ELR (cell line): ENCODE results near the gene CSGALNACT2.
"Not testable (repeated sequence)": the region's sequence is repeated elsewhere in the genome, so short reads cannot be mapped to it uniquely, and the experiment has no call there.

Experiments used
- DNase-seq: peaks from one replicate; pipeline ENCODE4 v3.0.0-alpha.2; 2015; ENCODE audit warnings: low read depth

Gene CSGALNACT2

DNA sequence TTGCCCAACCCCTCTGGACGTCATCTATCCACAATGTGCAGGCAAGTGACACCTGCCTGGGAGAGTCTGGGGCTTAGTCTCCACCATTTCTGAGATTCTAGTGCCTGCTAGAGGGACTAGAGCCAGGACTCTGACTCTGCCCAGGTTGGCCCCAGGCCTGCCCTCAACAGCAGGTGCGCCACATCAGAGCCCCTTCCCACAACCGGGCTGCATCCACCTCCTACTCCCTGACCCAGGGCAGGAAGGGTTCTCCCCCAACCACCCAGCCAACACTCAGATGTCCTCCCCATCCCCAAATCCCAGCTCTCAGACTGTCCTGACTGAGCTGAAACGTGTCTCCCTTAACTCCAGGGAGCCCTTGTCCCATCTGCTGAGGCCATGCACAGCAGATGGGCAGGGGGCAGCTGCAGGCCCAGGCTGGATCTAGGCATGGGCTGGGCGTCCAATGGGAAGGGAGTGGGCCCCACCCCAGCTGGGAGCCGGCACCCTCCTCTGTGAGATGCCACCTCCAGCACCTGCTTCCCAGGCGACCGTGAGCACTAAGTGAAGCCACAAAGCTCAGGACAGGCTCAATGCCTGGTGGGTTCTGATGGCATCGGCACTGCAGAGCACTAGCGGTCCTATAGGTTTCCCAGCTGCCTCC is 79.4 kb downstream of the CSGALNACT2 start:
- DNase-seq = no peak

DNA sequence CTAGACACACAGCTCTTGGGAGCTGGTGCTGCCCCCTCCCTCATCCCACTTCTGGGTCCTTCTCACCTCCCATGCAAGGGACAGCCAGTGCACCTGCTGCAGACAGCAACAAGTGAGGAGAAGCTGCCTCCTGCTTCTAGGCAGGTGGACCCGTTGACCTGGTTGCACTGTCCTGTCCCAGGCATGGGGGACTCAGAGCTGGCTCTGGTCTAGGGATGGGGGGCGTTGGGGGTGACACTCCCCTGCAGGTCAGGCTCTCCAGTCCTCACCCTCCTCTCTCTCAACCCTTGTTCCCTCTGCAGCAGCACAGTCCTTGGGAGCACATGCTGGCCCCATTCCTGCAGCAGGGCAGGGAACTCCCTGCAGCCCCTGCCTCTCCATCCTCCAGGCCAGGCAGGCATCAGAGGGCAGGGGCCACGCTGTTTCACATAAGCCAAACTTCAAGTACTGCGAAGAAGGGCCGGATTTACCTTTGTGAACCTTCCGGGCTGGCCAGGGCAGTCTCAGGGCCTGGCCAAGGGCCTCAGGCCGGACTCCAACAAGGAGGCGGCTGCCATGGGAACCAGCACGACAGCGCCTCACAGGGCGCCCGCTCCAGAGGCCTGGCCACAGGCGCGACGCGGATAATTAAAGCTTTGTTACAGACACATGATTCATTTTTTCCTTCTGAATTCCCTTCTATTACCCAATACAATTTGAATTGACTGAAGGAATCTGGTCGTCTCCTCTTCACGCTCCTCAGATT is 80.1 kb downstream of the CSGALNACT2 start:
- DNase-seq = no peak

DNA sequence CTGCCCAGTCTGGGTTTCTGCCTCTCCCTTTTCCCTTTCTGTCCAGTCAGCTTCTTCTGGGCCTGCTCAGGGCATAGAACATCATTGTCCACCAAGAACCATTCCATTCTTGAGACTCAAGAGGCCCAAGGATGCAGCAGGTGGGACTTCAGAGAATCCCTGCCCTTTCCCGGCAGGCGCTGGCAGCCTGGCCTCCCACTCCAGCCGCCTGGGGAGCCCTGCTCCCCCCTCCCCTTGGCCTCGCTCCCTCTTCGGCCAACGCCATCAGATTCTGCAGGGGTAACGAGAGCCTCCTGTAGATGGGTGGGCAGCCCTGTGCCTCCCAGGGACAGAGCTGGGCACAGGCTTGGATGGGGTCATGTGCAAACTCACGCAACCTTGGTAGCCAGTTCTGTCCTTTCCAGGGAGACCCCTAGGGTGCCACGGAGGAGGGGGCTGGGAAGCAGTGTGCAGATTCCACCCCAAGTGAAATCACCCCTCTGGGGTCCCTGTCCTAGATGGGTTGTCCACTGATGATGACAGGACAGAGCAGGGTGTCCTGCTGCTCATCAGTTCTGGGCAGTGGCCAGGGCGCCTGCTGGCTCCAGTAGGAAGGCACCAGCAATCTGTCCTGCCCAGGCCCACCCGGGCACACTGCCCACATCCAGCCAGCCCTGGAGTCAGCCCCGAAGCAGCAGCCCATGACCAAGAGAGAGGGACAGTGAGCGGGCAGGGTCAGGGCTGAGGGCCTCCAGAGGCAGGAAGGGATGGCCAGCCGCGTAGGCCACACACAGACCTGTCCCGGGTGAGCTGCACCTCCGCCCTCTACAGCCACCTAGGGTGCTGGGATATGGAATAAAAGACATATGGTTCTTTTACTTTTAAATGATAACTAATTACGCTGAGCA is 80.9 kb downstream of the CSGALNACT2 start:
- DNase-seq = no peak

DNA sequence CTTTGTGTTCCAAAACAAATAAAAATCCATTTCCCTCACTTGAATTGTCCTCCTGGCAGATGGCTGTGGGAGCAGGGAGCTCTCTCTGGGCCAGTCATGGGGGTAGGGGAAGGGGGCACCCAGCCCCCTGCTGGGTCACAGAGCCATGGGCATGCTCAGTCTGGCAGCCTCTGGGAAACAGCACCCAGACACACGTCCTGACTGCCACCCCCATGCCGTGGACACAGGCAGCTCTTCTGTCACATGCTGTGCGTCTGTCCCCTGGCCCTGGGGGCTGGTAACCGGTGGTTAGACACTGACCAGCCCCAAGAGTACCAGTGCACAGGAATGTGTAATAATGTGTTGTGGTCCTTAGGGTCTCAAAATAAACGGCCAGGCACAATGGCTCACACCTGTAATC is 81.6 kb downstream of the CSGALNACT2 start:
- DNase-seq = no peak

DNA sequence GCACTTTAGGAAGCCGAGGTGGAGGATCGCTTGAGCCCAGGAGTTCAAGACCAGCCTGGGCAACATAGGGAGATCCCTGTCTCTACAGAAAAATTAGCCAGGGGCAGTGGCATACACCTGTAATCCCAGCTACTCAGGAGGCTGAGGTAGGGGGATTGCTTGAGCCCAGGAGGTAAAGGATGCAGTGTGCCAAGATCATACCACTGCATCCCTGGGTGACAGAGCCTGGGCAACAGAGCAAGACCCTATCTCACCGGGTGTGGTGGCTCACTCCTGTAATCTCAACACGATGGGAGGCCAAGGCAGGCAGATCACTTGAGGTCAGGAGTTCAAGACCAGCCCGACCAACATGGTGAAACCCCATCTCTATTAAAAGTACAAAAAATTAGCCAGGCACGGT is 82.0 kb downstream of the CSGALNACT2 start:
- not testable (repeated sequence) for DNase-seq

DNA sequence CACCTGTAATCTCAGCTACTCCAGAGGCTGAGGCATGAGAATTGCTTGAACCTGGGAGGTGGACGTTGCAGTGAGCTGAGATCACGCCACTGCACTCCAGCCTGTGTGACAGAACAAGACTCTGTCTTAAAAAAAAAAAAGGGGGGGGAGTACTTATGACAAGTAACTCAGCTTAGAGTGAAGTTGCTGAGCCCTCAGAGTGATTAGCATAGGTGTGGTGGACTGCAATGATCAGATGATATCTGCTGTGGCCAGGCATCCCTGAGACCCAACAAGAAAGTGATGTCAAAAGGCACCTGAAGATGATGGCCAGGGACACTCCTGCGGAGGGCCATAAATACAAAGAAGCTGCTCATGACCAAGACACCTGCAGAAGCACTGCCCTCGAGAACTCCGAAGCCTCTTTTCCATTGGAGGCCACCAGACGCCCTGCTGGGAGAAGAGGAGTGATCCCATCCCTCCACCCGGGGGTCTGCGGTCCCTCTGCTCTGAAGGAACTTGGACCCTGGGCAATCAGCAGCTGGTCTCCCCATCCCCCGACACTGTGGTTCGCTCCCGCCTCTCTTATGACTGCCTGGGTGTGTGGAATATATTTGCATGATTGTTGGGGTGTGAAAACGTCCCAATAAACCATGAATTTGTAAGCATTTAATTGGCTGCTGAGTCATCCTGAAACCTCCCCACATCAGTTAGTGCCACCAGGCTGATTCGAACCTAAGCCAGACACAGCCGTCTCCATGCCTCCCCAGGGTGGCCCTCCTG is 82.6 kb downstream of the CSGALNACT2 start:
- no peak for DNase-seq

DNA sequence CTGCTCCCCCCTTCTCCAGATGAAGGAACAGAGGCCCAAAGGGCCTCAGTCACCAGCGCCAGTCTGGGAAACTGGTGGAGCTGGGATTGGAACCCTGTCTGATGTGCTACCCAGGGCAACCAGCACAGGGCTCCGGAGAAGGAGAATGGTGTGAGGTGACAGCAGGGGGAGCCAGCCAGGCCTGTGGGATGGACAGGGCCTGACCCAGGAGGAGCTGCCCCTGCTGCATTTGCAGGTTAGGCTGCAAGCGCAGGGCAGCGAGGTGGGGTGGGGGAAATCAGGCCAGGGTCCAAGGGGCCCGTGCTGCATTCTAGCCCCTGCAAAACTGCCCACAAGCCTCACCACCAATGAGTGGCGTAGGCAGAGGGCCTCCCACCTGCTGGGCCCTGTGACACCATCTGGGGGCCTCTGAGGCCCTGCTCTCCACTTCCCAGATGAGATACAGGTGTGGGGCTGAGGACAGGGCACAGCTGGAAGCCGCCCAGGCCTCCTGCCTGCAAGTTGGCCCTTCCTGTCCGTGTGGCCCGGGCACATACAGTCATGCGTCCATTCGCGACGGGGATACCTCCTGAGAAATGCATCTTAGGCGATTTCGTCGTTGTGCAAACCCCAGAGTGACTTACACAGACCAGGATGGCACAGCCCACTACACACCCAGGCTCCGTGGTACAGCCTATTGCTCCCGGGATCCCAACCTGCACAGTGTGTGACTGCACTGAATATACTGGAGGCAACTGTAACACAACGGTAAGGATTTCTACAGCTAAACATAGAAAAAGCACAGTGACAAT is 83.4 kb downstream of the CSGALNACT2 start:
- peak; percentile 23 for DNase-seq

DNA sequence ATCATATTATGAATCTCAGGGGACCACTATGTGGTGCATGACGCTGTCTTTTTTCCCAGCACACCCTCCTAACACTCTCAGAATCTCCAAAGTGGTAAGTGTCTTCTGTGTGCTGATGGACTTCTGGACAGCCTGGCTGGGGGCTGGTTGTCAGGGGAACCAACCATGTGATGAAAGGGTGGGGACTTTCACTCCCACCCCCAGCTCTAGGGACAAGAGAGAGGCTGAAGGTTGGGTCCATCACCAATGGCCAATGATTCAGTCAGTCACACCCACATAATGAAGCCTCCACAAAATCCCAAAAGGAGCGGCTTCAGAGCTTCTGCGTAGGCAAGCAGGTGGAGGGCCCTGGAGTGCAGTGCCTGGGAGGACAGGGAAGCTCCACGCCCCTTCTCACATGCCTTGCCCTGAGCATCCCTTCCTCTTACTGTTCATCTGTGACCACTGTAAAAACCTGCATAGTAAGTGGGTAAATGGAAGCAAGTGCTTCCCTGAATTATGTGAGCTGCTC is 84.0 kb downstream of the CSGALNACT2 start:
- no peak for DNase-seq

DNA sequence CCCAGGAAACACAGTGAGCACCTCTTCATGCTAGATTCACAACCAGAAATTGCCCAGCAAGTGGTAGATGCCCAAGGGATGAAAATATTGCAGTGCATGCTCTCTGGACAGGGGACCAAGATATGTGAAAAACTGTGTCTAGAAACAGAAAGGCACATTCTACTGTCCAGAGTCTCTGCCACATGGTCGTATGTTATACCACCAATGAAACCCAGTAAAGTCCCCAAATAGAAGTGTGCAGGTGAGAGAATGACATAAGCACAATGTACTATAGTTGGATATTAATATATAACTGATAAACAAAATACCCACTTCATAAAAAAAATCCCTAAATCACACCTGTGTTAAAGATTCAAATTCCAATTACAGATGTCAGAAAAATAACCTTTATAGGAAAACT is 84.8 kb downstream of the CSGALNACT2 start:
- no peak for DNase-seq

DNA sequence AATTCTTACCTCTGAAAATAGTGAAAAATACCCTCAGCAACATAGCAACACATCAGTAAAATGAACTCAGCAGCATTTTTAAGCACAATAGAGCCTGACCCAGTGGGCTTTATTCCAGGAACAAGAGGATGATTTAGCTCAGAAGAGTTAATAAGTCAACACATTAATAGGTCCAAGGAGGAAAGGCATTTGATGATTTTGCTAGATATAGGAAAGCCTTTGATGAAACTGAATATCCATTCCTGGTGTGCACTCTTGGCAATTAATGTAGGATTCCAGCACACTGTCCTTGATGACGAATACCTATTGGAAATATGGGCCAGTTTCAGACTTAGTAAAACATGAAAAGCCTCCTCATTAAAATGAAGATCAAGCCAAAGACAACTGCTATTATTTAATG is 86.1 kb downstream of the CSGALNACT2 start:
- DNase-seq = no peak

DNA sequence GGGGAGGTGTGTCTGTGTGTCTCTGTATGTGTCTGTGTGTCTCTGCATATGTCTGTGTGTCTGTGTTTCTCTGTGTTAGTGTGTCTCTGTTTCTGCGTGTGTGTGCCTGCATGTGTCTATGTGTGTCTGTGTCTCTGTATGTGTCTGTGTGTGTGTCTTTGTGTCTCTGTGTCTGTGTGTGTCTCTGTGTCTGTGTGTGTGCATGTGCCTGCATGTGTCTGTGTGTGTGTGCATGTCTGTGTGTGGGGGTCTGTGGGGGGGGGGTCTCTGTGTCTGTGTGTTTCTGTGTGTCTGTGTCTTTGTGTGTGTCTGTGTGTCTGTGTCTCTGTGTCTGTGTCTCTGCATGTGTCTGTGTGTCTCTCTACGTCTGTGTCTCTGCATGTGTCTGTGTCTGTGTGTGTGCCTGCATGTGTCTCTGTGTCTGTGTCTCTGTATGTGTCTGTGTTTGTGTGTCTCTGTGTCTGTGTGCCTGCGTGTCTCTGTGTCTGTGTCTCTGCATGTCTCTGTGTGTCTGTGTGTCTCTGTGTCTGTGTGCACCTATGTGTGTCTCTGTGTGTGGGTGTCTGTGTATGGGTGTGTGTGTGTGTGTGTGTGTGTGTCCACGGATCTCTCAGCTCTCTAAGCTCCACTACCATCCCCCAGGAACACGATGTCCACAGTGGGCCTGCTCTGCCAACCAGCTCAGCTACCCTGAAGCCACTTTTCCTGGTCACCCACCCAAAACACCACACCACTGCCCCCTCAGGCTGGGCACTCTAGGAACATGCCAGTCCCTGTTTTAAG is 87.0 kb downstream of the CSGALNACT2 start:
- no peak for DNase-seq

DNA sequence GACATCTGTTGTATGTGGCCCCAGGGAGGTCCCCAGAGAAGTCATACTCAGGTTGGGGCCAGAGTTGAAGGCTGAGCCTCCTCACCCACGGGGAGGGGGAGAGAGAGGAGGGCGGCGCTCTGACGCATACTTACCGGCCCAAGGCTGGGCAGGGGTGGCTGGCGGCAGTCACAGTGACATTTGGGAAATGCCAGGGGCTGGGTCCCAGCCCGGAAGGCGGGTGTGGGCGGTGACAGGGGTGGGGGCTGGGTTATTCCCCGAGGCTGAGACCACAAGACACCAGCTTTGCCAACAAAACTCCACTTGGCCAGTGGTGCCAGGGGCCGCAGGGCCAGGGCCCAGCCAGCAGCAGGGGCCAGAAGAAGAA is 87.5 kb downstream of the CSGALNACT2 start:
- DNase-seq = no peak

DNA sequence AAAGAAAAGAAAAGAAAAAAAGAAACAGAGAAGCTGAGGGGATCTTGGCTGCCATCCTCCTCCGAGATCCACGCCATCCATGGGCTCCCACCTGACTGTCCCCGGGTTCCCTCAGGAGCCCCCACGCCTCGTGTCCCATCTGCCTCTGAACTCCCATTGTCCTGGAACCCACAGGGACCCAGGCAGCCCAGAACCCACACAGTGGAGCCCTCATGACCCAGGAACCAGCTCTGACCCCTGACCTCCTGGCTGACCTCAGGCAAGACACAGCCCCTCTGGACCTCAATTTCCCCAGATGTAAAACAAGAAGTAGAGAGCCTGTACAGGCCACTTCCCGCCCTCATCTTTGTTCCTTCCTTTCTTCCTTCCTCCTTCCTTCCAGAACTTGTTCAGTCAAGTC is 88.2 kb downstream of the CSGALNACT2 start:
- DNase-seq = no peak

DNA sequence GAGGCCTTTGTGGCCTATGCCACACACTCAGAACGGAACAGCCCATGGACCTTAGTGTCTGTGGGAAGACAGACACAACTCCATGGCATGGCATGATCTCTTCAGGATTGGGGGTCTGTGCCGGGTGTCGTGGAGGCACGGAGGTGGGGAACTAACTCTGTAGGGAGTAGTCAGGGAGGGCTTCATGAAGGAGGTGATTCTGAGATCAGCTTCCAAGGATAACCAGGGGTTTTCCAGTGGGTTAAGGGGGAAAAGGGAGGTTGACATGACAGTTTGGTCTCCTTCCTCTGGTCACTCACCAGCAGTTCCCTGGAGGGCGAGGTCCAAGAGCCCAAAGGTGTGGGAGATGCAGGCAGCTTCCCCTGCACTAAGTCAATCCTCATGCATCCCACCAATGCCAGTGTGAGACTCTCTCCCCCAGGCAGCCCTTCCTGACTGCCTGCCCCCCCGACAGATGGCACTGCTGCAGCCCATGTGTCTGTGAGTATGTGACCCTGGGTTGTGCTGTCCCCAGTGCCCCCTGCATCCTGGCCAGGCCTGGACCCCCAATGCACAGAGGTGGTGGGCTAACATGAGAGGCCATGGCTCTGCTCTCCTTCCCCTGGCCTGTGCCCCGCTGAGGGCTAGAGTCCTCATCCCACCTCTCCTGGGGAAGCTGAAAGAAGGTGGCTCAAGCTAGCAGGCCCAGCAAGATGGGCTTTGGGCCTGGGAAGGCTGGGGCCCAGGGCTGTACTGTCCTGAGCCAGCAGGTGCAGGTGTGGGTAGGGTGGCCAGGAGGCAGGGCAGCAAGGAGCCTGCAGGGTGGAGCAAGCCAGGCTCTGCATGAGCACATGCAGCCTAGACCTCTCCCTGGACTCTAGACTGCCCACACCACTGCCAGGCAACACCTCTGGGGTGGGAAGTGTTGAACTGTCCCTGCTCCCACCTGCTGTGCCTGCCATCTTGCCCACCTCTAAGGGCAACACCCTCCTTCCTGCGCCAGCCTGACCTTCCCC is 88.9 kb downstream of the CSGALNACT2 start:
- DNase-seq = no peak

DNA sequence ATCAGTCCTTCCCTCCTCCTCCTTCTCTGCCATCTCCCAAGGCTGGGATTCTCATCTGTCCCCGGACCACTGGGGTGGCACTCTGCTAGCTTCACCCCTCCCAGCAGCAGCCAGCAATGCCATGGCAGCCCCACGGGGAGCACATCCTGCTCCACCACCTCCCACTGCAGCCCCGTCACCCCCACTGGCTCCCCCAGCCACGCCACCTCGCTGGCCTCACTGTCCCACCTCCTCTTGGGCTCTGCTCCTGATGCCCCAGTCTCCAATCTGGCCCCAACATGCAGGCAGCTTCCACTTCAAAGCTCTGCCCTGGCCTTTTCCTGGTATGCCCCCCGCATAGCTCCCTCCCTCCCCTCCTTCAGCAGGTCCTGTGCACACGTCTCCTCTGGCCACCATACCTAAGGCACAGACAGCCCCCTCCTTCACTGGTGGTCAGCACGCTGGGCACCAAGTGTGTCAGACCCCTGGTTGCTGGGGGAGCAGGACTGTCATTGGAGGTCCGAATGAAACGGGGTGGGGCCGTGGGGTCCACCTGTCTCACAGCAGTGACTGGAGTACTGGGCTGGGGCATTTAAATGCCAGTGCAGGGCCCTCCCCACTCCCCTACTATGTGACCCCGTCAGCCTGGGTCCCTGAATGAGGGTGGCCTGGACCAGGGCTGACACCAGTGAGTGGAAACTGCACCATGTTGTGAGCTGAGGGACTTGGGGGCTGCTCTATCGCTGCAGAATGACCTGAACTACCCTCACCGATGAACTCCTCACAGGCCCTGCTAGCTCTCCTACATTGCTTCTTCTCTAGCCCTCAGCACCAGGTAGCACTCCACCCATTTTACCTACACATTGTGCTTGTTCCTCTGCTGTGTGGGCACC is 89.9 kb downstream of the CSGALNACT2 start:
- DNase-seq = no peak

DNA sequence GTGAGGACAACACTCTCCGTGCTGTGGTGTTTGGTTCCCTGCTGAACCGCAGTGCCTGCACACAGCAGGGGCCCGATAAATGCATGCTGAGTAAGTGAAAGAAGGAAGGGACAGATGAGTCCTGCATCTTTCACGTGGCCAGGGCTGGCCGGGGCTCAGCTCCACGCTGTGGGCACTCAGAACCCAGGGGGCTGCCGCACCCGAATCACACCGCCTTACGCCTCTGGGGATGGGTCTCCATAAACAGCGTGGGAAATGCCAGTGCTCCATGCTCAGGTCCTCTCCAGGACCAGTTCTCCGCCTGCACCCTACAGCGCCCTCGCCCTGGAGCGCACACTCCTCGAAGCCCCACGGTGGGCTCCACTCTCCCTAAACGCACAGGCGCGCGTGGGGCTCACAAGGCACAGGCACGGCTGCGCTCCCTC is 90.5 kb downstream of the CSGALNACT2 start:
- DNase-seq = no peak

DNA sequence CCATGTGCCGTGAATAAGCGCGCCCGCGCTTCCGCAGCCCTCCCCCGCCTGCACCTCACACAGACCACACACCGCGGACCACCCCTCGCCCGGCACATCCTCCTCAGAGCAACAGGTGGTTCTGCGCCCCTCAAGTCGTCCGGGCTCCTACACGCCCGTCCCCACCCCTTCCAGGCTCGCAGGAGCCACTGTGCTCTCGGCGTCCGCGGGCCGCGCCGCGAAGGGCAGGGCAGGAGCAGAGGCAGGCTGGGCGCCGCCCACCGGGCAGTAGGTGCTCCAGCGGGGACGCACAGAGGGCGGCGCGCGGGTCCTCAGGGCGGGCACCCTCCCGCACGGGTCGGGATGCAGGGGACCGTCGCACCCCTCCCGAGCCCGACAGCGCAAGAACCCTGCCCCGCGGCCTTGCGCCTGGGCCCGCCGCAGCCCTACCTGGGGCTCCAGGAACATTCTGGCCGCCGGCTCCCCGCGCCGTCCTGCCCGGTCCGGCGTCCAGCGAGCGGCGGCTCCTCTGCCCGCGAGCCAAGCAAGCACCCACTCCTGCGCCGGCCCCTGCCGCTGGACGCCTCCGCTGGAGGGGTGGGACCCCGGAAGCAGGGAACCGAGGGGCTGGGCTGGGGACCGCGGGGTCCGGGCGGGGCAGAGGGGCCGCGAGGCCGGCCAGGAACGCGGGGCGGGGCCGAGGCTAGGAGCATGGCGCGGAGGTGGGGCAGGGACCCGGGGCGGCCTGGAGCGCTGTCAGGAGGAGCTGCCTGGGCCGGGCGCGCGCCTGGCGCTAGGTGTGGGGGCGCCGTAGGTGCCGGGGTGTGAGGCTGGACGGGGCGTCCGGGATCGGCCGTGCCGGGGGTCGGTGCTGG is 91.2 kb downstream of the CSGALNACT2 start:
- no peak for DNase-seq
